HG03469 (cell line): ENCODE data around the gene SPR.

Experiments used
- ATAC-seq: cut with Tn5 transposase; IDR thresholded peaks from one replicate; pipeline ENCODE4 v1.9.1; 2021; ENCODE audit warnings: mild to moderate bottlenecking, moderate library complexity, moderate number of reproducible peaks; ENCODE audit not compliant: unreplicated experiment

Gene SPR

DNA sequence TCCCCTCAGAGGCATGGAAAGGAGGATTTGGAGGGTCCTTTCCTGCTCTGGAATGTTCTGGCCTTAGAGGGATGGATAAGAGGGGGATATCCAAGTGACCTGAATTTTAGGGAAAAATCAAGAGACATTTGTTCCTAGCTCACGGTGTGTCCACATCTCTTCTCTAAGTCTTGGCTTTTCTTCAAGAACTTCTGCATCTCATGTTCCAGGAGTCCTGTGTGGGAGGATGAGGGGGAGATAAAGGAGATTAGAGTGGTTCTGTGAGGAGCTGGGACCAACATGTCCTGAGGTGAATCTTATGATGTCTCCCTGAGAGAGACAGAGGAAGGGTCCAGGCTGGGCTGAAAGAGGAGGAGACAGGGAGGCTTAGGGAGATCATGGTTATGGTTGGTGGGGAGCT, 41.8 kb downstream of the SPR start:
- no peak for ATAC-seq

DNA sequence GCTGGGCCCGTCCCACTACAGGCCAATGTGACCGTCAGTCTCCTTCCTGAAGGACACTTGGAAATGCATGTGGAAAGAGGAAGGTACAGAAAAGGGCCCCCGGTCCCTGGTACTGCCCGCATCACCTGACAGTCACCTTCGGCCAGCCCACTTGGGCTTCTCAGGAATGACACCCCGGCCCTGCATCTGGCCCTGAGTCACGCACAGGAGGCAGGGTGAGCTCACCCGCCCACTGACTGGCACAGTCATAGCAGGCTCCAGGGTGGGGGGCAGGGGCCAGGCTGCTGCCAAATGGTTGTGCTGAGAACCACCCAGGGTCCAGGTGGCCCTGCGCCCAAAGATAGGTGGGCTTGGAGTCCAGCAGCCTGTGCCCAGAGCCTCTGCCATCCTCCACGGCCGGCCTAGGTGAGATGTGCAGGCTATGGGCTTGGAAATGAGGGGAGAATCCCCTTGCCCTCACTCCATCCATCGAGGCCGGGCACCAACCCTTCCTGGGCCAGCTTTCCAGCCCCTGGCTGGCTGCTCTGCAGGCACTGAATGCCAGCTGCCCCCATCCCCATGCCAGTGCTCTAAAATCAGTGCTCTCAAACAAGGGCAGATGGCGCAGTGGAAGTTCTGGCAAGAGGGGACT, 44.2 kb downstream of the SPR start:
- no peak for ATAC-seq

DNA sequence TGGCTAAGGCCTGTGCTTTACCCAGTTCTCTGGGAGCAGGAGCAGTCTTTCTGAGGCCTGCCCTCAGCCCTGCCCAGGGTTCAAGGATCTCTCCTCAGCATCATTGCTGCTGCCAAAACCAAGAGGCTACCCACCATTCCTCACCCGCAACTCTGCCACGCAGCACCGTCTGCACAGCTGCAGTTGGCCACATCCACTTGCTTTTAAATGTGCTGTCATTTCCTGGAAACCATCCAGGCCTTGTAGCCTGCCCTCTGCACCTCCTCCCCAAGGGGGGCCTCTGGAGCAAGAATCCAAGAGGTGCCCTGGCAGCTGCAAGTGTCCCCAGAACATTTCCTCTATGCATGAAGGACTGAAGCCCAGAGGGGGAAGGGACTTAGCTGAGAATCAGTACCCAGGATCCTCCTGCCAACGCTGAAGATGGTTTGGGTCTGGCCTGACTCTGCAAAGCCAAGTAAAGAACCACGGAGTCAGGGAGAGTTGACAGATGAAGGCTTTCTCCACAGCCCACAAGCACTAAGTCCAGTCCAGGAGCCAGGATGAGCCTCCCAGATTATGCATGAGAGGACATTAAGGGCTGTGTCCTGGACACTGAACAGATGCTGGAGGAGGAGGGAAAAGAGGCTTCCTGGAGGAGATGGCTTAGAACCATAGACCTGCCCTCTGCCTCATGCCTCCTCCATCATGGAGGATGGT, 45.0 kb downstream of the SPR start:
- ATAC-seq: no peak

DNA sequence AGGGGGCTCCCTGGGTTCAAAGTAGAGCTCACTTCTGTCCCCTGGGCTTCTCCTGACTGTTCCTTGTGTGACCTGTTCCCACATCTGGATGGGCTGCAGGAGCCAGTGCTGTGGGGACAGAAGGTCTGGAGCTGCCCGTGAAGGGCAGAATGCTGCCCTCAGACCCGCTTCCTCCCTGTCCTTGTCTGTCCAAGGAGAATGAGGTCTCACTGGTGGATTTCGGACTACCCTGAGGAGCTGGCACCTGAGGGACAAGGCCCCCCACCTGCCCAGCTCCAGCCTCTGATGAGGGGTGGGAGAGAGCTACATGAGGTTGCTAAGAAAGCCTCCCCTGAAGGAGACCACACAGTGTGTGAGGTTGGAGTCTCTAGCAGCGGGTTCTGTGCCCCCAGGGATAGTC, 45.6 kb downstream of the SPR start:
- ATAC-seq: no peak

DNA sequence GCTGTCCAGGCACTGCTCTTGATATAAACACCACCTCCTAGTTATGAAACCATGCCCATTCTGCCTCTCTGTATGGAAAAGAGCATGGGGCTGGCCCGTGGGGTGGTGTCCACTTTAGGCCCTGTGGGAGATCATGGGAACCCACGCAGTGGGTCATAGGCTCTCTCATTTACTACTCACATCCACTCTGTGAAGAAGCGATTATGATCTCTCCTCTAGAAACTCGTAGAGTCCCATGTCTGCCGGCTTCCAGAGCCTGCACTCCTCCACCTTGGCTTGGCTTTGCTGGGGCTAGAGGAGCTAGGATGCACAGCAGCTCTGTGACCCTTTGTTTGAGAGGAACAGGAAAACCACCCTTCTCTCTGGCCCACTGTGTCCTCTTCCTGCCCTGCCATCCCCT, 46.0 kb downstream of the SPR start:
- ATAC-seq: no peak

DNA sequence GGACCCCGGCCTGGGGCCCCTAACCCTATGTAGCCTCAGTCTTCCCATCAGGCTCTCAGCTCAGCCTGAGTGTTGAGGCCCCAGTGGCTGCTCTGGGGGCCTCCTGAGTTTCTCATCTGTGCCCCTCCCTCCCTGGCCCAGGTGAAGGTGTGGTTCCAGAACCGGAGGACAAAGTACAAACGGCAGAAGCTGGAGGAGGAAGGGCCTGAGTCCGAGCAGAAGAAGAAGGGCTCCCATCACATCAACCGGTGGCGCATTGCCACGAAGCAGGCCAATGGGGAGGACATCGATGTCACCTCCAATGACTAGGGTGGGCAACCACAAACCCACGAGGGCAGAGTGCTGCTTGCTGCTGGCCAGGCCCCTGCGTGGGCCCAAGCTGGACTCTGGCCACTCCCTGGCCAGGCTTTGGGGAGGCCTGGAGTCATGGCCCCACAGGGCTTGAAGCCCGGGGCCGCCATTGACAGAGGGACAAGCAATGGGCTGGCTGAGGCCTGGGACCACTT, 46.5 kb downstream of the SPR start:
- ATAC-seq: no peak

DNA sequence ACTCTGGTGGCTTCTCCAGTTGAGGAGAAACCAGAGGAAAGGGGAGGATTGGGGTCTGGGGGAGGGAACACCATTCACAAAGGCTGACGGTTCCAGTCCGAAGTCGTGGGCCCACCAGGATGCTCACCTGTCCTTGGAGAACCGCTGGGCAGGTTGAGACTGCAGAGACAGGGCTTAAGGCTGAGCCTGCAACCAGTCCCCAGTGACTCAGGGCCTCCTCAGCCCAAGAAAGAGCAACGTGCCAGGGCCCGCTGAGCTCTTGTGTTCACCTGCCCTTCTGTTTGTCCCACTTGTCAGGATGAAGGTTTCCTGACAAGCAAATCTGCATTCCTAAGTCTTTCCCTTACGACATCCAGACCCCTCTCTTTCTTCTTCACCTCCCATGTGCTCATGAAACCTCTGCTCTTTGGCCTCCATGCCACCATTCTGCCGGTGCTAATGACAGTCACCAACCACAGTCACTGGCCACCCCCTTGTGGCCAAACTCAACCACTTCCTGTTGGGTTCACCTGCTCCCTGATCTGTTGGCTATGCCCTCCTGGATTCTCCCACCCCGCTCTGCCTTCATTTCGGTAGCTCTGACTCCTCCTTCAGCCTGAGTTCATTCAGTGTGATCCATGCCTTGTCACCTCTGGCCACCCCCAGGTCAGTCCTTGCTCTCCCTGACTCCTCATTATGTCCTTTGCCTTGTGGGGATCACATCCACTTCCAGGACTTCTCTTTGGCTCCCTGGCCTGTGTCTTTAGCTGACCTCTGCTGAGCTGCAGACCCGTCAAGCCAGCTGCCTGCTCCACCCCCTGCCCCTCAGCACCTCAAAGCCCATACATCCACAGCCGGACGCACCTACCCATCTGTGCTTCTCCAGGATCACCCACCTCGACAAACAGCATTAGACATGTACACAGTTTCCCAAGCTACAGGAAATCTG, 47.7 kb downstream of the SPR start:
- ATAC-seq: no peak

DNA sequence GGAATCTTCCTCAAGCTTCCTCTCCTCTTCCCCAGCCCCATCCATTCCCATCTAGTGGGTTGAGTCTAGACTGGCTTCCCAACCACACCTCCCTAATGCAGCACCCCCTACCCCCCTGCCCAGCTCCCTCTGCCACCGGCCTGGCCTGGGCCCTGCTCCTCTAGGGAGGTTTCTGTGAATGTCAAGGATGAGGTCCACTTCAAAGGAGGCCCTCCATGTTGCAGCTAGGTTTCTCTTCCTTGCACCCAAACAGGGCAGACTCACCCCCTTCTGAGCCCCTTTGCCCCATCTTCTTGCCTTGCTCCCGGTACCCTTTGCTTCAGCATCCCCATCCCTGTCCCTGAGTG, 48.4 kb downstream of the SPR start:
- no peak for ATAC-seq

DNA sequence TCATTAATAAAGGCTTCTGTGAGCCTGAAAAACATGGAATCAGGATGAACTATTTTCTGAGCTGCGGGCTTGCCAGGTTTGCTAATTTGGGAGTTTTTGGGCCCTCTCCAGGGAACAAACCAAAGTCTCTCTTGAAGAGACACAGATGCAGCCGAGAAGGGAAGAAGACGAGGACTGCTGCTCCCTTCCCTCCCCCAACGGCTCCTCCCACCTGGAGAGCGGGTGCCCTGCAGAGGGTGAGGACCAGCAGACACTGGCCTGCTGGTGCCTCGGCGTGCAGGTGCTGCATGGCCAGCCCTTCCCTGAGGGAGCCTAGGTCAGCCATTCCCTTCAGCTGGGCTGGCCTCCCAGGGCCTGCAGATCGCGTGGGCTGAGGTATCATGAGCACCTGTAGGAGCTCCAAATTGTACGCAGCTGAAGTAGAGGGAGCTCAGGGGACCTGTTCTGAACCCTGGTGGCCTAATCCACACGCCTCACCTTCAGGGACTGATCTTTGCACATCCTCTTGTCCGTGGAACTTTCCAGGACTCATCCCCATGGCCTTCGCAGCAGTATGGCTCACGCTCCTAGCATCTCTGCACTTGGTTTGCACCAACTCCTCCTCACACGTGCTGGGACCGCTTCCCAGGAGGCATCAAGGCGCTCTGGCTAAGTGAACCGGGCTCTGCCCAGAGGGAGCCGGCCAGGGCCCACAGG, 49.6 kb downstream of the SPR start:
- no peak for ATAC-seq

DNA sequence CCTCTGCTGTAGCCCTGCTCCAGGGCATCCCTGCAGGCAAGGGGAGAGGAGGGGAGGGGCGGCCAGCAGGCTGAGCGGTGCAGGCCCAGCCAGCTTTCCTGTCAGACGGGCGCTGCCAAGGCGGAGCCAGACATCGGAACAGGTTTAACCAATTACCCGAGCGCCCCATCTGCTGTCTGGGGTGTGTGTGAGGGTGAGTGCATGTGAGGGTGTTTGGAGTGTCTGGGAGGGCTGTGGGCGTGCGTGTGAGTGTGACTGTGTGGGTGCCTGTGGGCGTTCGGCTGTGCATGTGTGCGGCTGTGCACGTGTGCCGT, 50.1 kb downstream of the SPR start:
- ATAC-seq: no peak

DNA sequence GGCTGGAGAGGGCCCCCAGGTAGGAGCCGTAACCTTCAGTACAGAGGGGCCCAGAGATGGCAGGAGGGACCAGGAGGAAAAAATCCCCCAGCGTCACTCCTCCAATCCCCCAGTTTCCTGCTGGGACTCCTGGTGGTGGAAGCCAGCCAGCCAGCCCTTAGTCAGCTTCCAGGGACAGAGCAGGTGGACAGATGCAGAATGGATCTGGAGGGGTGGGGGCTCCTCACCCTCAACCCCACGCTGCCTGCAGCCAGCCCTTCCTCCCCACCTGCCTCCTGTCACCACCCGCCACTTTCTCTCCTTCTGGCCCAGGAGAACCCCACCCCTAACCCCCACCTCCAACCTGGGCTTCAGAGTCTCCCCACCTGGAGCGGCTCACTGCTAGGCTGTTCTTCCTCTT, 51.2 kb downstream of the SPR start:
- ATAC-seq: no peak

DNA sequence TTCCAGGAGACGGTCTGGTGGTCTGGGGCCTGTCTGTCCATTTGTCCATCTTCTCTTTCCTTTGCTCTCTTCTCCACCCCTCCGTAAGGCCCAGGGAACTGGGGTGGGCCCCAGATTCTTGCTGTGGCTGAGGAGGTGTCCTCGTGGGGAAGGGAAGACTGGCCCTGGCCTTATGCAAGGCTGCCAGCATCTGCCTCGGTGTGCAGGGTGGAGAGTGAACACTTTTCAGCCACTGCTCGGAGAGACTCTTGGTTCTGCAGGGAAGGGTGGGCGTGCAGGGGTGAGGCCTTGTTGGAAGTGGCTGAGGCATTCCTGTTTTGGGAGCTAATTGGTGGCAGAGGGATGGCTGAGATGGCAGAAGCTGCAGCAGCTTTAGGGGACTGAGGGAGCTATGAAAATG, 53.2 kb downstream of the SPR start:
- no peak for ATAC-seq

DNA sequence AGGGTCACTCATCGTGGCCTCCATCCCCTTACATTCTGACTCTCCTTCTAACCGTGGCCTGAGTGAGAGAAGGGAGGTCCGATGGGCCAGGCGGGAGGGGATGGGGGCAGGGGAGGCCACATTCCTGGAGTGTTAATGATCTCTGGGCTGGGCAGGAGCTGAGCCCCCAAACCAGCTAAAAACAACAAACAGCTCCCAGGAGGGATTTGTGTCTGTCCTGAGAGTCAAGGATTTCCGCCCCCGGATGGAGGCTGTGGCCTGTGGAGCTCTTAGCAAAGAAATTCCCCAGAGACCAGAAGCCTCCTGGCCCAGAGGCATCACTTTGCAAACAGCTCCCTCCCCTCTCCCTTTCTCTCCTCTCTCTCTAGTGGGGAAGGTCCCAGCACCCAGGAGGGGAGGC, 53.6 kb downstream of the SPR start:
- ATAC-seq: no peak
